ENCODE measurements around the gene FOSB. TPM values are rescaled to one million over a fixed set of nuclear protein-coding genes. Genes with fewer than 3 reads are reported as not detected.

The FOSB gene
- total and polyA plus RNA-seq, 4 donors = 0.18 to 1.3 (median 0.40) TPM

- 62% methylated on average over 27 of the region's 27 CpGs for WGBS
- H3K9me3 ChIP-seq (ENCODE audit: control insufficient read depth in 4 of 4, low read length in 3 of 4) = no peaks in the 10 kb centered on the region
- H3K27me3 ChIP-seq (ENCODE audit: control insufficient read depth in 4 of 4, insufficient read depth in 4 of 4, low read length in 3 of 4) = peaks cover 0 to 4% (median 2%) of the 10 kb centered on the region in 4 donors
- no peak overlapping the region for H3K9ac ChIP-seq (ENCODE audit: low read depth in 1 of 2, low read length in 2 of 2)
- TF ChIP-seq RAD21 (IDR thresholded peaks at IDR 0.05) (no peak), EGR1 (IDR thresholded peaks at IDR 0.05; ENCODE audit: low read depth in 2 of 2) (no peak), RXRA (IDR thresholded peaks at IDR 0.05) (no peak), ATF3 (IDR thresholded peaks at IDR 0.05) (no peak), GABPA (IDR thresholded peaks at IDR 0.05 in 1 of 2, conservative IDR thresholded peaks at IDR 0.05 in 1 of 2) (no peak), JUND (IDR thresholded peaks at IDR 0.05) (no peak), MAX (IDR thresholded peaks at IDR 0.05) (no peak), HNF4G (IDR thresholded peaks at IDR 0.05) (no peak)
- peaks cover 5 to 31% (median 19%) of the 10 kb centered on the region in 4 donors for H3K4me1 ChIP-seq (ENCODE audit: control insufficient read depth in 4 of 4, insufficient read depth in 4 of 4, low read length in 3 of 4)
- no peak for DNase-seq (ENCODE audit: low spot score)
- no peaks in the 10 kb centered on the region for H3K36me3 ChIP-seq (ENCODE audit: control insufficient read depth in 4 of 4, insufficient read depth in 3 of 4, low read depth in 1 of 4, low read length in 3 of 4)
- H3K27ac ChIP-seq (ENCODE audit: low read depth in 1 of 2, low read length in 2 of 2) = no peak overlapping the region
- no peak overlapping the region for H3K4me3 ChIP-seq (ENCODE audit: low read depth in 1 of 3, low read length in 3 of 3)
These were observed 6.1 kb downstream of the FOSB start for GRCh38 chr19:45473682-45474605.

DNA sequence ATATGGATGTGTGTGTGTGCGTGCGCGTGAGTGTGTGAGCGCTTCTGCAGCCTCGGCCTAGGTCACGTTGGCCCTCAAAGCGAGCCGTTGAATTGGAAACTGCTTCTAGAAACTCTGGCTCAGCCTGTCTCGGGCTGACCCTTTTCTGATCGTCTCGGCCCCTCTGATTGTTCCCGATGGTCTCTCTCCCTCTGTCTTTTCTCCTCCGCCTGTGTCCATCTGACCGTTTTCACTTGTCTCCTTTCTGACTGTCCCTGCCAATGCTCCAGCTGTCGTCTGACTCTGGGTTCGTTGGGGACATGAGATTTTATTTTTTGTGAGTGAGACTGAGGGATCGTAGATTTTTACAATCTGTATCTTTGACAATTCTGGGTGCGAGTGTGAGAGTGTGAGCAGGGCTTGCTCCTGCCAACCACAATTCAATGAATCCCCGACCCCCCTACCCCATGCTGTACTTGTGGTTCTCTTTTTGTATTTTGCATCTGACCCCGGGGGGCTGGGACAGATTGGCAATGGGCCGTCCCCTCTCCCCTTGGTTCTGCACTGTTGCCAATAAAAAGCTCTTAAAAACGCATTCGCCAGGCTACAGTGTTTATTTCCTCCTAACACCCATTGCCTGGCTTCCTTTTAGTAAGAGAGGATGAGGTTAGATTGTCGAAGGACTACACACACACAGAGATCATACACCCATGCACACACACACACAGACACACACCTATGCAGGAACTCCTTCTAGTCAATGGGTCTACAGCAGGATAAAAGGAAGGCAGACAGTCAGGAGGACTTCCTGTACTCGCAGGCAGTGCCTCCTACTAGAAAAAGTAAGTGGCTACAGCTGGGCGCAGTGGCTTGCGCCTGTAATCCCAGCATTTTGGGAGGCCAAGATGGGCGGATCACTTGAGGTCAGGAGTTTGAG is 7.1 kb downstream of the FOSB start:
- H3K27me3 ChIP-seq (ENCODE audit: control insufficient read depth in 4 of 4, insufficient read depth in 4 of 4, low read length in 3 of 4) = peaks cover 0 to 4% (median 2%) of the 10 kb centered on the region in 4 donors
- H3K9ac ChIP-seq (ENCODE audit: low read depth in 1 of 2, low read length in 2 of 2) = no peak overlapping the region
- DNase-seq (ENCODE audit: low spot score) = no peak
- WGBS = 68% methylated on average over 28 of the region's 28 CpGs
- H3K4me3 ChIP-seq (ENCODE audit: low read depth in 1 of 3, low read length in 3 of 3) = no peak overlapping the region
- peaks cover 3 to 23% (median 12%) of the 10 kb centered on the region in 4 donors for H3K4me1 ChIP-seq (ENCODE audit: control insufficient read depth in 4 of 4, insufficient read depth in 4 of 4, low read length in 3 of 4)
- no peaks in the 10 kb centered on the region for H3K9me3 ChIP-seq (ENCODE audit: control insufficient read depth in 4 of 4, low read length in 3 of 4)
- TF ChIP-seq HNF4G (IDR thresholded peaks at IDR 0.05) (no peak), RXRA (IDR thresholded peaks at IDR 0.05) (no peak), NR2F2 (IDR thresholded peaks at IDR 0.05) (no peak), FOXA2 (IDR thresholded peaks at IDR 0.05) (no peak), TAF1 (conservative IDR thresholded peaks at IDR 0.05) (no peak), HNF4A (conservative IDR thresholded peaks at IDR 0.05) (no peak), EGR1 (IDR thresholded peaks at IDR 0.05; ENCODE audit: low read depth in 2 of 2) (no peak)
- TF ChIP-seq, protein P1, sequence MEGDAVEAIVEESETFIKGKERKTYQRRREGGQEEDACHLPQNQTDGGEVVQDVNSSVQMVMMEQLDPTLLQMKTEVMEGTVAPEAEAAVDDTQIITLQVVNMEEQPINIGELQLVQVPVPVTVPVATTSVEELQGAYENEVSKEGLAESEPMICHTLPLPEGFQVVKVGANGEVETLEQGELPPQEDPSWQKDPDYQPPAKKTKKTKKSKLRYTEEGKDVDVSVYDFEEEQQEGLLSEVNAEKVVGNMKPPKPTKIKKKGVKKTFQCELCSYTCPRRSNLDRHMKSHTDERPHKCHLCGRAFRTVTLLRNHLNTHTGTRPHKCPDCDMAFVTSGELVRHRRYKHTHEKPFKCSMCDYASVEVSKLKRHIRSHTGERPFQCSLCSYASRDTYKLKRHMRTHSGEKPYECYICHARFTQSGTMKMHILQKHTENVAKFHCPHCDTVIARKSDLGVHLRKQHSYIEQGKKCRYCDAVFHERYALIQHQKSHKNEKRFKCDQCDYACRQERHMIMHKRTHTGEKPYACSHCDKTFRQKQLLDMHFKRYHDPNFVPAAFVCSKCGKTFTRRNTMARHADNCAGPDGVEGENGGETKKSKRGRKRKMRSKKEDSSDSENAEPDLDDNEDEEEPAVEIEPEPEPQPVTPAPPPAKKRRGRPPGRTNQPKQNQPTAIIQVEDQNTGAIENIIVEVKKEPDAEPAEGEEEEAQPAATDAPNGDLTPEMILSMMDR (IDR thresholded peaks at IDR 0.05; ENCODE audit: low read depth, low read length, missing input control) = no peak
- TF ChIP-seq, protein P2, sequence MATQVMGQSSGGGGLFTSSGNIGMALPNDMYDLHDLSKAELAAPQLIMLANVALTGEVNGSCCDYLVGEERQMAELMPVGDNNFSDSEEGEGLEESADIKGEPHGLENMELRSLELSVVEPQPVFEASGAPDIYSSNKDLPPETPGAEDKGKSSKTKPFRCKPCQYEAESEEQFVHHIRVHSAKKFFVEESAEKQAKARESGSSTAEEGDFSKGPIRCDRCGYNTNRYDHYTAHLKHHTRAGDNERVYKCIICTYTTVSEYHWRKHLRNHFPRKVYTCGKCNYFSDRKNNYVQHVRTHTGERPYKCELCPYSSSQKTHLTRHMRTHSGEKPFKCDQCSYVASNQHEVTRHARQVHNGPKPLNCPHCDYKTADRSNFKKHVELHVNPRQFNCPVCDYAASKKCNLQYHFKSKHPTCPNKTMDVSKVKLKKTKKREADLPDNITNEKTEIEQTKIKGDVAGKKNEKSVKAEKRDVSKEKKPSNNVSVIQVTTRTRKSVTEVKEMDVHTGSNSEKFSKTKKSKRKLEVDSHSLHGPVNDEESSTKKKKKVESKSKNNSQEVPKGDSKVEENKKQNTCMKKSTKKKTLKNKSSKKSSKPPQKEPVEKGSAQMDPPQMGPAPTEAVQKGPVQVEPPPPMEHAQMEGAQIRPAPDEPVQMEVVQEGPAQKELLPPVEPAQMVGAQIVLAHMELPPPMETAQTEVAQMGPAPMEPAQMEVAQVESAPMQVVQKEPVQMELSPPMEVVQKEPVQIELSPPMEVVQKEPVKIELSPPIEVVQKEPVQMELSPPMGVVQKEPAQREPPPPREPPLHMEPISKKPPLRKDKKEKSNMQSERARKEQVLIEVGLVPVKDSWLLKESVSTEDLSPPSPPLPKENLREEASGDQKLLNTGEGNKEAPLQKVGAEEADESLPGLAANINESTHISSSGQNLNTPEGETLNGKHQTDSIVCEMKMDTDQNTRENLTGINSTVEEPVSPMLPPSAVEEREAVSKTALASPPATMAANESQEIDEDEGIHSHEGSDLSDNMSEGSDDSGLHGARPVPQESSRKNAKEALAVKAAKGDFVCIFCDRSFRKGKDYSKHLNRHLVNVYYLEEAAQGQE (IDR thresholded peaks at IDR 0.05) = no peak
- no peaks in the 10 kb centered on the region for H3K36me3 ChIP-seq (ENCODE audit: control insufficient read depth in 4 of 4, insufficient read depth in 3 of 4, low read depth in 1 of 4, low read length in 3 of 4)
- no peak overlapping the region for H3K27ac ChIP-seq (ENCODE audit: low read depth in 1 of 2, low read length in 2 of 2)

All from liver (tissue), 9 donors.